HFFc6 (cell line): ENCODE measurements around the gene EXOC3. TPM values are rescaled to one million over a fixed set of nuclear protein-coding genes. Genes with fewer than 3 reads are reported as not detected.

Experiments used
- DNase-seq: peaks from one replicate; pipeline ENCODE4 v3.0.0-alpha.2; 2018
- H3K27ac Mint-ChIP-seq: 2 replicates; pipeline ENCODE4 v1.8.0; 2020; ENCODE audit warnings: mild to moderate bottlenecking, mixed read lengths
- H3K27me3 Mint-ChIP-seq: 2 replicates; pipeline ENCODE4 v1.8.0; 2021; ENCODE audit warnings: mild to moderate bottlenecking, moderate library complexity, mixed read lengths; ENCODE audit not compliant: insufficient read depth
- H3K36me3 Mint-ChIP-seq: 2 replicates; pipeline ENCODE4 v1.8.0; 2021; ENCODE audit warnings: low read depth, mixed read lengths
- H3K4me1 Mint-ChIP-seq: 2 replicates; pipeline ENCODE4 v1.8.0; 2020; ENCODE audit warnings: low read depth, mixed read lengths
- H3K4me3 Mint-ChIP-seq: 2 replicates; pipeline ENCODE4 v1.8.0; 2020; ENCODE audit warnings: mild to moderate bottlenecking, moderate library complexity, mixed read lengths
- H3K9me3 Mint-ChIP-seq: 2 replicates; pipeline ENCODE4 v1.8.0; 2020; ENCODE audit warnings: mild to moderate bottlenecking, mixed read lengths
- CTCF ChIP-seq: fragments of 200-600 bp; sonication (generic); IDR thresholded peaks from 2 replicates; pipeline ENCODE4 v1.5.0; 2021; ENCODE audit warnings: antibody characterized with exemption, mild to moderate bottlenecking
- total RNA-seq, 6 experiments: library from RNA; stranded (reverse); fragmentation: NEBNext Ultra II Directional; extraction: Animal tissue kit (Norgen Biotek cat#: 25700); gene quantifications; 2 replicates in 1 of 6; 3 replicates in 5 of 6; pipeline ENCODE4 v1.2.3, GENCODE V29; 2021

The EXOC3 gene
- total RNA-seq, 6 experiments from 2014 or later: 46.8 to 54.1 (median 50.3) TPM

GRCh38 chr5:509611-510185 is 66.7 kb downstream of the EXOC3 start:
- Mint-ChIP-seq H3K4me1 (no peaks in the 10 kb centered on the region), H3K27ac (no peak overlapping the region), H3K9me3 (no peaks in the 10 kb centered on the region), H3K36me3 (no peaks in the 10 kb centered on the region), H3K4me3 (no peak overlapping the region), H3K27me3 (peaks cover 19% of the 10 kb centered on the region)
- TF ChIP-seq CTCF: no peak
- no peak for DNase-seq

GRCh38 chr5:510521-510920 is 67.5 kb downstream of the EXOC3 start:
- no peak for DNase-seq
- no peak overlapping the region for H3K4me3 Mint-ChIP-seq
- H3K36me3 Mint-ChIP-seq: no peaks in the 10 kb centered on the region
- H3K9me3 Mint-ChIP-seq: no peaks in the 10 kb centered on the region
- no peak for TF ChIP-seq CTCF
- no peaks in the 10 kb centered on the region for H3K4me1 Mint-ChIP-seq
- H3K27ac Mint-ChIP-seq: no peak overlapping the region
- peaks cover 24% of the 10 kb centered on the region for H3K27me3 Mint-ChIP-seq

GRCh38 chr5:511476-511875 is 68.5 kb downstream of the EXOC3 start:
- TF ChIP-seq CTCF: no peak
- DNase-seq: no peak
- Mint-ChIP-seq H3K36me3 (no peaks in the 10 kb centered on the region), H3K9me3 (no peaks in the 10 kb centered on the region), H3K4me3 (no peak overlapping the region), H3K27me3 (peaks cover 30% of the 10 kb centered on the region), H3K4me1 (no peaks in the 10 kb centered on the region), H3K27ac (no peak overlapping the region)

- H3K36me3 Mint-ChIP-seq: no peaks in the 10 kb centered on the region
- H3K4me3 Mint-ChIP-seq: no peak overlapping the region
- peaks cover 42% of the 10 kb centered on the region for H3K27me3 Mint-ChIP-seq
- no peak for DNase-seq
- H3K9me3 Mint-ChIP-seq: no peaks in the 10 kb centered on the region
- no peak overlapping the region for H3K27ac Mint-ChIP-seq
- H3K4me1 Mint-ChIP-seq: no peaks in the 10 kb centered on the region
- TF ChIP-seq CTCF: no peak
Measured at GRCh38 chr5:513216-514100, 70.5 kb downstream of the EXOC3 start.

- Mint-ChIP-seq H3K27ac (no peak overlapping the region), H3K27me3 (peaks cover 45% of the 10 kb centered on the region), H3K4me1 (no peaks in the 10 kb centered on the region), H3K4me3 (no peak overlapping the region), H3K9me3 (no peaks in the 10 kb centered on the region), H3K36me3 (no peaks in the 10 kb centered on the region)
- DNase-seq: no peak
- no peak for TF ChIP-seq CTCF
Measured at GRCh38 chr5:514101-514485, 71.1 kb downstream of the EXOC3 start.
